HG03442 (cell line): ENCODE data around the gene CD300C.
"Not testable (repeated sequence)": the region's sequence is repeated elsewhere in the genome, so short reads cannot be mapped to it uniquely, and the experiment has no call there.

Experiments
- ATAC-seq: cut with Tn5 transposase; IDR thresholded peaks from one replicate; pipeline ENCODE4 v1.9.1; 2021; ENCODE audit warnings: mild to moderate bottlenecking, moderate library complexity; ENCODE audit not compliant: unreplicated experiment

The CD300C gene

DNA sequence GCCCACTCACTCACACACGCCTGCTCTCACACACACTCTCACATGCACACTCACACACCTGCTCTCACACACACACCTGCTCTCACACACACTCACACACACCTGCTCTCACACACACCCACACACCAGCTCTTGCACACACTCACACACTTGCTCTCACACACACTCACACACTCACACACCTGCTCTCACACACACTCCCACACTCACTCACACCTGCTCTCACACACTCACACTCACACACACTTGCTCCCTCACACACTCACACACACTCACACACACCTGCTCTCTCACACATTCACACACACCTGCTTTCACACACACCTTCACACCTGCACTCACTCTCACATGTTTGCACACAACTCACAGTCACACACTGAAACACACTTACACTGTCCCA, 17.4 kb upstream of the CD300C start:
- ATAC-seq: no peak

- ATAC-seq: no peak
Observed at GRCh38 chr17:74561586-74561985, 15.7 kb upstream of the CD300C start.

DNA sequence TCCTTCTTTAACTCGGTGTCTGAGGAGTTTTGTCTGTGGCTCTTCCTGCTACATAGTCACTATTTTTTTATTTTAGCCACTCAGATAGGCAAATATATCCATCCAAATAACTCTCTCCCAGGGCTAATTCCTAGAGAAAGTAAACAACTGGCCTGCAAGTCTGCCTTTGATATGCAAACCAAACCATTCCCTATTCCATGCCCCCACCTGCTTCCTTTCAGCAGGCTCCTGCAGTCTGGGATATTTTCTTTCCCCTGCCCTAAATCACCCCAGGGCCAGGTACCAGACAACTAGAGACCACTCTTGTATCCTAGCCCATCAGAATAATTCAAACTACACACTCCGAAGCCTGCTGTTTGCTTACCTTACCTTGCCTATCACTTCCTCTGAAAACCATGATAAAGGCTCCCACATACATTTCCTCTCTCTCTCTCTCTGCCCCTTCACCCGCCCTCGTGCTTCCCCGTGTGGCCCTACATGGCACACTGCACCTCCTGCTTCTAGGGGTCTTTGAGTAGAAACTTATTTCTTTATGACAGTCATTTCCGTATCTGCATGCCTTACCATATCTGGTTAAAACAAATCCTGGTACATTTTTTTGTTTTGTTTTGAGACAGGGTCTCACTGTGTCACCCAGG, 13.1 kb upstream of the CD300C start:
- ATAC-seq: no peak

DNA sequence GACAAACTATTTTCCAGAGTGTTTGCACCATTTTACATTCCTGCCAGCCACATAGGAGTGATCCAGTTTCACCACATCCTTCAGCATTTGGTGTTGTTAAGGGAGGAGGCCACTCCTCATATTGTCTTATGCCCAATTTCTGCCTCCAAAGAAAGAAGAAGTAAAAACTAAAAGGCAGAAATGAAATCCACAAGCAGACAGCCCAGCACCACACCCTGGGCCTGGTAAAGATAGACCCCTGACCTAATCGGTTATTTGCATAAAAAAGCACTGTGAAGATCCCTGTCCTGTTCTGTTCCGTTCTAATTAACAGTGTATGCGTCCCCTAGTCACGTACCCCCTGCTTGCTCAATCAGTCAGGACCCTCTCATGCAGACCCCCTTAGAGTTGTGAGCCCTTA, 12.5 kb upstream of the CD300C start:
- not testable (repeated sequence) for ATAC-seq

DNA sequence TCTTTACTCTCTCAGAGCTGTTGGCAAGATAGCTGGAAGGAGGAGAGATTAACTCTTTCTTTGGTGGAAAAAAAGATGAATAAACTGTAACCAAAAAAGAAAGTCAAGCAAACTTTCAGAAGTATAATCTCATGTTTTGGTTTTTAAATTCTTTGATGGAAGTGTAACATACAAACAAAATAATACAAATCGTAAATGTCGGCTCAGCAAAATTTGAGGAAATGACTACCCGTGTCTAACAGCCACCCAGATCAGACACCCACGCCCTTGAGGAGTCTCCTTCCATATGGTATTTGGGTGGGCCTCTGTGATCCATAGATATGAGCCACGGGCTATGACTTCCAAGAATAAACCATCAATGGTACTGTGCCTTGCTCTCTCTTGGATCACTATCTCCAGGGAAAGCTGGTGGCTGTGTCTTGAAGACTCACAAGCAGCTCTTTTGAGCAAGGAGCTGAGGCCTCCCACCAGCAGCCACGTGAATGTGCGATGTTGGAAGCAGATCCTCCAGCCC, 9.6 kb upstream of the CD300C start:
- no peak for ATAC-seq

DNA sequence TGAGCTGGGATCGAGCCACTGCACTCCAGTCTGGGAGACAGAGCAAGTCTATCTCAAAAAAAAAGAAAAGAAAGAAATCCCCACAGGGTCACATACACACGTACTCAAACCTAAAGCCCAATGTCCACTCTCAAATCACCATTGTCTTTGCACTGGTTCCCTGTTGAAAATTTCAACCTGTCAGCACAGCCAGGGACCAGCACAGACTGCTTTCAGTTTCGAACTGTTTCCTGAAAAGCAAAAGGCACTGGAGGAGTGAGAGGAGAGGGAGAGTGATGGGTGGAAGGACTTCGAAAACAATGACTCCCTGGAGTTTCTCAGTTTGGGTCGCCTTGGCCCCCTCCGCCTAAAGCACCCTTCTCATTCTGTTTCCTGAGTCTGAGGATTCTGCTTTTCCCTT, 9.0 kb upstream of the CD300C start:
- no peak for ATAC-seq

GRCh38 chr17:74552037-74552436, 6.1 kb upstream of the CD300C start:
- no peak for ATAC-seq

DNA sequence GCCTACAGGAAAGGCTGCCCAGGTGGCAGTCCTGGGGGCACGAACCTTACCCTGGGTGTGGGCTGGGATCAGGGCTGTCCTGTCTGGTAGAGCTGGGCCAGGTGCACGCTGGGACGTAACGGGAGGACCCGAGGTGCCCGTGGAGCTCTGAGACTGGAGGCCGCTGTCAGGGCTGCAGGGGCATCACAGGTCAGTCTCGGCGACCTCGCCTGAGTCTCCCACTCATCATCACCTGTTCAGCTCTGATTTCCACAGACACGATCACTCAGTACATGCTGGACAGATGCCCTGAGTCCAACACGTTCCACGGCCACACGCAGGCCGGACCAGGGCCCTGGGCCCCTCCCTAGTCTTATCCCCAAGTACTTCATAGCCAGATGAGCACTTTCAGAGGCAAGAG, 4.7 kb upstream of the CD300C start:
- ATAC-seq: no peak

- ATAC-seq: no peak
Observed at GRCh38 chr17:74549343-74549742, 3.4 kb upstream of the CD300C start.

DNA sequence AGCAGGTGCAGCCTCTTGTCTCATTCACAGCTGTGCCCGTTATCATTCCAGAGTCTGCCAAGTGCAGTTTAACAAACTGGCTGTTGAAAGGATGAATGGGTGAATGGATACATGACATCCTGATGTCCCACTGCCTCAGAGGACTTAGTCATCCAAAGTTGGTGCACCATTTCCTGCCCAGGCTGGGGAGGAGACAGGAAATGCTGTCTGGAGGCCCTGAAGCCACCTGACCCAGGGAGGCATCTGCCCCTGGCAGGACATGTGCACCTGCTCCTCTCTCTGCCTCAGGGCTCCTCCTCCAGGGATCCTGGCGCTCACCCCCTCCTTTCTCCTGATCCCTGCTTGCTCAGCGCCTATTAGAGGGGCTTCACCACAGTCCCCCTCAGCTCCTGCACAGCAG, 1.8 kb upstream of the CD300C start:
- no peak for ATAC-seq

GRCh38 chr17:74547264-74547663, 1.3 kb upstream of the CD300C start:
- ATAC-seq: no peak

GRCh38 chr17:74546586-74546985, 671 bp upstream of the CD300C start:
- no peak for ATAC-seq

GRCh38 chr17:74544991-74545842, 698 bp downstream of the CD300C start:
- no peak for ATAC-seq

DNA sequence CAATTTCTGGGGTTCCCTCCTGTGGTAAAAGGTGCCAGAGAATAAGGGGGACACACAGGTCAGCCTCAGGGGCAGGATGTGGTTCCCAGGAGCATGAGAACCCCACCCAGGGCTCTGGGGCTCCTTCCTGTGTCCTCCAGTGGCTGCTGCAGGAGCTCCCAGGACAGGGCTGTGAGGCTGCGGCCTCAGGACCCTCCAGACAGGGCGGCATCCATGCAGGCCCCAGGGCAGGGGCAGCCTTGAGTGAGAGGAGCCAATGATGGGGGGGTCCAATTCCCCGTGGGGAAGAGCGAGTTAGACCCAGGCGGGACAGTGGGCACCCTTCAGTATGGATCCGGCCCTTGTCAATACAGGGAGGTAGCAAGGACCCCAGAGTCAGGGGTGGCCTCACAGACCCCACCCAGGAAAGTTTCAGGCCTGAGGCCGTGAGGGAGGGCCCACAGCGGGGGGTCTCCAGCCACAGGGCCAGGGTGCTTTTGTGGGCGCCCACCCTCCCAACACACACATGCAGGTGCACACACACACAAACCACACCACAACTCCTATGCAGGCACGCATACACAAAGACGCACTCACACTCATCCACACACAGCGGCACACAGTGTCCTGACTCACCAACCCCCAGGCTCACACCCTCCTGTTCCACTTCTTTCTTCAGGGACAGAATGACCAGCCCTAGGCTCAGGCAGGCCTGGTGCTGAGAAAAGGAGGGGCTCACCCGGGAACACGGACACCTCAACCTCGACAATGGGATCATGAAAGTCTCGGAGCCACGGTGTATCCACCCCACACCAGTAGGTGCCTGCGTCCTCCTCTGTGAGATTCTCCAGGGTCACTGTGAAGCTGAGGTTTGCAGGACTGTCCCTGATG, 1.8 kb downstream of the CD300C start:
- ATAC-seq: no peak

GRCh38 chr17:74543406-74543805, 2.5 kb downstream of the CD300C start:
- ATAC-seq: no peak

GRCh38 chr17:74542727-74543383, 3.1 kb downstream of the CD300C start:
- no peak for ATAC-seq

DNA sequence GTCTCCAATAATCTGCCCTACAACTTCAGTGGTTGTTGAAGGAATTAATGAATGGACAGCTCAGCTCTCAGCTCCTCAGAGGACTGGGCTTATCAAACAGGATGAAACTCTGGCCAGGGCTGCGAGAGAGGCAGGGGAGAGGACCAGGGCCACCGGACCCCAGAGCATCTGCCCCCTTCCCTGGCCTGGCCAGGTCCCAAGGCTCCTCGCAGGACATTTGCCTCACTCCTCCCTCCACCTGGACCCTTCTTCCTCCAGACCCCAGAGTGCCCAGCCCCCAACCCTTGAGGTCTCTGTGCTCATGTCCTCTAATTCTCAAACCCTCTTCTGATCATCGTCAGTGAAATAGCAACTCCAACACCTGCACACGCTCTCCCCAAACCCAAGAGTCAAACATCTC, 3.7 kb downstream of the CD300C start:
- no peak for ATAC-seq

GRCh38 chr17:74541176-74542111, 4.5 kb downstream of the CD300C start:
- ATAC-seq: no peak

GRCh38 chr17:74539281-74539820, 6.6 kb downstream of the CD300C start:
- no peak for ATAC-seq
